Spleen (tissue), 11 donors: ENCODE measurements around the gene ZFP28. TPM values are rescaled to one million over a fixed set of nuclear protein-coding genes. Genes with fewer than 3 reads are reported as not detected.

ENCODE experiments used
- DNase-seq: peaks from one replicate; pipeline ENCODE4 v3.0.0-alpha.2; 2020
- H3K27ac ChIP-seq, 8 donors: fragments of 200-600 bp; sonication (generic) in 7 of 8; 1 replicate in 4 of 8; 2 replicates in 4 of 8; pipeline versions ENCODE4 v1.5.0 to v1.8.0; 2016 to 2021; ENCODE audit warnings: inconsistent platforms in 4 of 8, mild to moderate bottlenecking in 4 of 8, moderate library complexity in 1 of 8
- H3K27me3 ChIP-seq, 7 donors: fragments of 200-600 bp; sonication (generic) in 6 of 7; replicated peaks in 1 of 7; 1 replicate in 4 of 7; 2 replicates in 3 of 7; pipeline versions ENCODE4 v1.5.0 to v1.8.0; 2016 to 2021; ENCODE audit warnings: inconsistent platforms in 3 of 7, mild to moderate bottlenecking in 1 of 7
- H3K36me3 ChIP-seq, 6 donors: fragments of 200-600 bp; sonication (generic) in 5 of 6; 1 replicate in 4 of 6; 2 replicates in 2 of 6; pipeline versions ENCODE4 v1.5.0 to v1.8.0; 2016 to 2021; ENCODE audit warnings: inconsistent platforms in 2 of 6
- H3K4me1 ChIP-seq, 6 donors: fragments of 200-600 bp; sonication (generic) in 5 of 6; 1 replicate in 3 of 6; 2 replicates in 3 of 6; pipeline versions ENCODE4 v1.5.0 to v1.8.0; 2016 to 2021; ENCODE audit warnings: inconsistent platforms in 3 of 6
- H3K4me3 ChIP-seq, 8 donors: fragments of 200-600 bp; sonication (generic) in 7 of 8; 1 replicate in 4 of 8; 2 replicates in 4 of 8; pipeline versions ENCODE4 v1.5.0 to v1.8.0; 2016 to 2021; ENCODE audit warnings: inconsistent platforms in 4 of 8, mild to moderate bottlenecking in 4 of 8, moderate library complexity in 2 of 8
- H3K9me3 ChIP-seq, 8 donors: fragments of 200-600 bp; sonication (generic) in 7 of 8; 1 replicate in 4 of 8; 2 replicates in 4 of 8; pipeline versions ENCODE4 v1.5.0 to v1.8.0; 2016 to 2021; ENCODE audit warnings: inconsistent platforms in 4 of 8
- POLR2A ChIP-seq, 3 donors: fragments of 450-650 bp; IDR thresholded peaks; one replicate each; pipeline ENCODE4 v1.5.1; 2017; ENCODE audit warnings: antibody characterized with exemption in 3 of 3, mild to moderate bottlenecking in 1 of 3
- POLR2AphosphoS5 ChIP-seq, 3 donors: sonication (generic); formaldehyde crosslinking; IDR thresholded peaks; one replicate each; pipeline ENCODE4 v1.5.1; 2017; ENCODE audit warnings: antibody characterized with exemption in 3 of 3
- WGBS, 5 donors: extraction: QIAGEN DNeasy Blood & Tissue Kit in 3 of 5; methylation state at CpG; one replicate each; pipeline versions ENCODE4 v1.1.5 to v1.1.7; 2013 to 2018; 5-methylcytosine and 5-hydroxymethylcytosine counted together
- intact Hi-C: fragments of 100-400 bp; cut with DNase I; formaldehyde crosslinking; loops from one replicate; pipeline ENCODE4 v1.15.0; 2023; ENCODE audit warnings: low total_unique reads
- polyA plus RNA-seq, 3 donors: library from polyadenylated mRNA; stranded (reverse); fragments of 200-250 nt; gene quantifications; one replicate each; pipeline ENCODE4 v1.2.1, GENCODE V29; 2013
- total RNA-seq, 7 donors: library from RNA; depleted of rRNA in 3 of 7; stranded (reverse); fragments of >200 nt in 3 of 7; fragmentation: NEBNext Ultra II Directional in 4 of 7; extraction: Animal tissue kit (Norgen Biotek cat#: 25700) in 4 of 7; gene quantifications; one replicate each; pipeline versions ENCODE4 v1.1.0 to v1.2.1, GENCODE V29; 2016 to 2021
- TF ChIP-seq, protein P1 (sequence below), 11 experiments: fragments of 200-600 bp in 7 of 11; fragments of 450-650 bp in 4 of 11; sonication (generic) in 4 of 11; IDR thresholded peaks in 8 of 11; conservative IDR thresholded peaks in 3 of 11; 1 replicate in 7 of 11; 2 replicates in 4 of 11; pipeline versions ENCODE4 v1.4.0 to v1.8.0; 2016 to 2021; ENCODE audit warnings: antibody characterized with exemption in 11 of 11, inconsistent platforms in 4 of 11, mild to moderate bottlenecking in 1 of 11
- donor health status: healthy with polysubstance abuse.
- donor health status: DM: no; HTN: no; CAD: no; lungs with moderate emphysema.
- donor health status: DM: no; HTN: no; CAD: no.
- donor health status: Bipolar disorder and iron deficiency.
- donor health status: healthy.
- donor health status: DM: no; HTN: no; CAD: no.
- donor health status: DM: yes; HTN: yes; CAD: no.

The ZFP28 gene
- total and polyA plus RNA-seq, 10 donors = 2.0 to 8.1 (median 4.9) TPM

DNA sequence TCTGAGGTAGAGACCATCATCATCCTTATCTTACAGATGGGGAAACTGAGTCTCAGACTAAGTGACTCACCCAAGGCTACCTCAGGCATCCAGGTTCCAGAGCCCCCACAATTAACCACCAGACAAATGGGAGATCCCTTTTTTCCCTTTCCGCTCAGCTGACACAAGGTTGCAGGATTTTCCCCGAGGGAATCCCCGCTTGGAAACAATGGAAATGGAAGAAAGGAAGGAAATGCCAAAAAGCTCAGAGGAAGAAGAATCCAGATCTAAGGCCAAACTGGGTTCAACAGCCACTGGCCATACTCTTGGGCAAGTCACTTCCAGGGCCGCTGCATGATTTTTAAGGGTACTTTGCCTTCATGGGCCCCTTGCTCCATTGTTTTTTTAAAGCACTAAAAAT lies 57.9 kb downstream of the ZFP28 start:
- Histone ChIP-seq H3K27me3 (no peaks in the 10 kb centered on the region), H3K27ac (peak overlapping the region in 3 of 8 donors; percentile 31 to 43 (median 32)), H3K36me3 (peaks cover 0 to 35% (median 10%) of the 10 kb centered on the region in 6 donors), H3K9me3 (peaks cover 0 to 55% (median 42%) of the 10 kb centered on the region in 8 donors), H3K4me1 (peaks cover 0 to 25% (median 12%) of the 10 kb centered on the region in 6 donors), H3K4me3 (peak overlapping the region in 1 of 8 donors; percentile 98)
- WGBS, 5 donors = 56 to 76% (median 66%) methylated on average over 4 of the region's 4 CpGs
- TF ChIP-seq, protein P1, sequence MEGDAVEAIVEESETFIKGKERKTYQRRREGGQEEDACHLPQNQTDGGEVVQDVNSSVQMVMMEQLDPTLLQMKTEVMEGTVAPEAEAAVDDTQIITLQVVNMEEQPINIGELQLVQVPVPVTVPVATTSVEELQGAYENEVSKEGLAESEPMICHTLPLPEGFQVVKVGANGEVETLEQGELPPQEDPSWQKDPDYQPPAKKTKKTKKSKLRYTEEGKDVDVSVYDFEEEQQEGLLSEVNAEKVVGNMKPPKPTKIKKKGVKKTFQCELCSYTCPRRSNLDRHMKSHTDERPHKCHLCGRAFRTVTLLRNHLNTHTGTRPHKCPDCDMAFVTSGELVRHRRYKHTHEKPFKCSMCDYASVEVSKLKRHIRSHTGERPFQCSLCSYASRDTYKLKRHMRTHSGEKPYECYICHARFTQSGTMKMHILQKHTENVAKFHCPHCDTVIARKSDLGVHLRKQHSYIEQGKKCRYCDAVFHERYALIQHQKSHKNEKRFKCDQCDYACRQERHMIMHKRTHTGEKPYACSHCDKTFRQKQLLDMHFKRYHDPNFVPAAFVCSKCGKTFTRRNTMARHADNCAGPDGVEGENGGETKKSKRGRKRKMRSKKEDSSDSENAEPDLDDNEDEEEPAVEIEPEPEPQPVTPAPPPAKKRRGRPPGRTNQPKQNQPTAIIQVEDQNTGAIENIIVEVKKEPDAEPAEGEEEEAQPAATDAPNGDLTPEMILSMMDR (IDR thresholded peaks at IDR 0.05 in 8 of 11, conservative IDR thresholded peaks at IDR 0.05 in 3 of 11) = no peak
- TF ChIP-seq POLR2A (IDR thresholded peaks at IDR 0.05) (no peak), POLR2AphosphoS5 (IDR thresholded peaks at IDR 0.05) (no peak)
- intact Hi-C loops = no loop called here
- DNase-seq = no peak

DNA sequence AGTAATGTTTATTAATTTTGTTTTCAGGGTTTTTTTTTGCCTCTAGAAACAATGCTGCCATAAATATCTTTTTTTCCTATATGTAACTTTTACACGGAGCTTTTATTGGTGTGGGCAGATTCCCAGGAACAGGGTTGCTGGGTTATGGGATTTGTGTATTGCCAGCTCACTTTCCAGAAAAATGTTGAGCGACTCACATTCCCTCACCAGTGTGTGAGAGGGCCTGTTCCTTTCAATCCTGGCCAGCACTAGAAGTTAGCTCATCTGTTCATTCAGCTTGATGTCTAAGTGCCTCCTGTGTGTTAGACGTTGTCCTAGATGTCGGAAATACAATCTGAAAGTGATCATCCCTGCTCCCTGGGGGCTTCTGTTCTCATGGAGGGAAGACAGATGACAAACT lies 58.9 kb downstream of the ZFP28 start:
- H3K4me3 ChIP-seq = no peak overlapping the region
- H3K27me3 ChIP-seq = no peaks in the 10 kb centered on the region
- H3K36me3 ChIP-seq = peaks cover 0 to 45% (median 16%) of the 10 kb centered on the region in 6 donors
- intact Hi-C loops = no loop called here
- peaks cover 0 to 55% (median 46%) of the 10 kb centered on the region in 8 donors for H3K9me3 ChIP-seq
- 94 to 98% (median 96%) methylated on average over 4 of the region's 4 CpGs for WGBS, 5 donors
- no peak for TF ChIP-seq POLR2AphosphoS5 (IDR thresholded peaks at IDR 0.05)
- no peak for TF ChIP-seq POLR2A (IDR thresholded peaks at IDR 0.05)
- TF ChIP-seq, protein P1 (IDR thresholded peaks at IDR 0.05 in 8 of 11, conservative IDR thresholded peaks at IDR 0.05 in 3 of 11) = no peak
- H3K4me1 ChIP-seq = peaks cover 0 to 25% (median 12%) of the 10 kb centered on the region in 6 donors
- DNase-seq = no peak
- H3K27ac ChIP-seq = no peak overlapping the region

- WGBS, 5 donors = 85 to 99% (median 92%) methylated on average over 2 to 3 of the region's 3 CpGs
- Histone ChIP-seq H3K4me3 (no peak overlapping the region), H3K27me3 (no peaks in the 10 kb centered on the region), H3K27ac (no peak overlapping the region), H3K36me3 (peaks cover 0 to 82% (median 26%) of the 10 kb centered on the region in 6 donors), H3K9me3 (peaks cover 11 to 86% (median 79%) of the 10 kb centered on the region in 8 donors), H3K4me1 (peaks cover 0 to 8% (median 4%) of the 10 kb centered on the region in 6 donors)
- no peak for DNase-seq
- TF ChIP-seq POLR2AphosphoS5 (IDR thresholded peaks at IDR 0.05) = no peak
- TF ChIP-seq, protein P1 (IDR thresholded peaks at IDR 0.05 in 8 of 11, conservative IDR thresholded peaks at IDR 0.05 in 3 of 11) = no peak
- no peak for TF ChIP-seq POLR2A (IDR thresholded peaks at IDR 0.05)
- intact Hi-C loops = no loop called here
Measured at GRCh38 chr19:56601375-56601774, 62.6 kb downstream of the ZFP28 start.

DNA sequence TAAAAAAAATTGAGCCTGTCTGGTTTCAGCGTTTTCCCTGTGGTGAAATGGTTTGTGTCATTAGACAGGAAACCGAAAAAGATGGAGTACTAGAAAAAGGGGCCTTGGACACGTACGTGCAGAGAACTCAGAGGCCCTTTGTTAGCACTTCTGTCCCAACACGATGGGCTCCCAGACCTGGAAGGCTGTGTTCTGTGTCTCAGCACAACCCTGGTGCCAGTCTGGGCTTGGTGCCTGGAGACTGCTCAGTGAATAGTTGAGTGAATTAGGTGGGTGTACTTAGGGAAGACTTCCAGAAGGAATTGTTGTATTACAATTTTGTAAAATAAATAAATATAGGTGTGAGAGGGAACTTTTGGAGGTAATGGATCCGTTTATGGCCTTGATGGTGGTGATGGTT lies 65.1 kb downstream of the ZFP28 start:
- Histone ChIP-seq H3K36me3 (peaks cover 0 to 88% (median 26%) of the 10 kb centered on the region in 6 donors), H3K4me3 (no peak overlapping the region), H3K4me1 (no peaks in the 10 kb centered on the region), H3K27me3 (no peaks in the 10 kb centered on the region), H3K27ac (no peak overlapping the region), H3K9me3 (peaks cover 11 to 96% (median 91%) of the 10 kb centered on the region in 8 donors)
- DNase-seq = no peak
- intact Hi-C loops = no loop called here
- WGBS, 5 donors = 79 to 88% (median 82%) methylated on average over 6 of the region's 6 CpGs
- TF ChIP-seq POLR2A (IDR thresholded peaks at IDR 0.05) (no peak), POLR2AphosphoS5 (IDR thresholded peaks at IDR 0.05) (no peak)
- TF ChIP-seq, protein P1 (IDR thresholded peaks at IDR 0.05 in 8 of 11, conservative IDR thresholded peaks at IDR 0.05 in 3 of 11) = no peak

Other genes with a start within 250 kb of the ZFP28 start
- 10 to 100 TPM in 4 of 7 donors, 1 to 10 TPM in 3; 5.6 to 18.7 (median 11.4) TPM for gene ZSCAN5A, start 224.1 kb upstream of the ZFP28 start, total RNA-seq
- 1 to 10 TPM; 3.4 to 4.9 (median 4.4) TPM for gene ZSCAN5A, start 224.1 kb upstream of the ZFP28 start, polyA plus RNA-seq
- 1 to 10 TPM; 3.3 to 8.1 (median 5.4) TPM for gene ZNF582, start 145.4 kb upstream of the ZFP28 start, total RNA-seq
- 1 to 10 TPM; 2.7 to 5.2 (median 4.5) TPM for gene ZNF582, start 145.4 kb upstream of the ZFP28 start, polyA plus RNA-seq
- gene ZNF583, start 134.6 kb upstream of the ZFP28 start, total RNA-seq = 10 to 100 TPM in 2 of 7 donors, 1 to 10 TPM in 5; 4.4 to 10.6 (median 8.3) TPM
- gene ZNF583, start 134.6 kb upstream of the ZFP28 start, polyA plus RNA-seq = 1 to 10 TPM in 2 of 3 donors, under 1 TPM in 1; 0.93 to 2.7 (median 1.3) TPM
- gene ZNF667, start 61.6 kb upstream of the ZFP28 start, total RNA-seq = 1 to 10 TPM; 2.2 to 6.6 (median 3.3) TPM
- 1 to 10 TPM; 1.4 to 2.6 (median 1.9) TPM for gene ZNF667, start 61.6 kb upstream of the ZFP28 start, polyA plus RNA-seq
- 1 to 10 TPM; 1.3 to 9.0 (median 3.3) TPM for gene ZNF471, start 31.1 kb upstream of the ZFP28 start, total RNA-seq
- gene ZNF471, start 31.1 kb upstream of the ZFP28 start, polyA plus RNA-seq = 1 to 10 TPM in 2 of 3 donors, under 1 TPM in 1; 0.97 to 1.4 (median 1.0) TPM
- gene ZNF470, start 28.5 kb downstream of the ZFP28 start, total RNA-seq = 1 to 10 TPM; 2.6 to 6.1 (median 3.9) TPM
- 1 to 10 TPM; 2.5 to 3.7 (median 2.7) TPM for gene ZNF470, start 28.5 kb downstream of the ZFP28 start, polyA plus RNA-seq
- gene ZNF71, start 56.4 kb downstream of the ZFP28 start, total RNA-seq = 1 to 10 TPM; 5.8 to 9.8 (median 7.2) TPM
- gene ZNF71, start 56.4 kb downstream of the ZFP28 start, polyA plus RNA-seq = 1 to 10 TPM; 2.0 to 3.9 (median 2.8) TPM
- gene SMIM17, start 104.2 kb downstream of the ZFP28 start, total RNA-seq = under 1 TPM in 4 of 7 donors, not detected in 3; 0.27 to 0.67 (median 0.39) TPM
- gene SMIM17, start 104.2 kb downstream of the ZFP28 start, polyA plus RNA-seq = not detected
- 1 to 10 TPM; 3.0 to 6.8 (median 4.4) TPM for gene ZNF835, start 132.8 kb downstream of the ZFP28 start, total RNA-seq
- 1 to 10 TPM in 2 of 3 donors, under 1 TPM in 1; 0.70 to 1.7 (median 1.2) TPM for gene ZNF835, start 132.8 kb downstream of the ZFP28 start, polyA plus RNA-seq